MM.1S (cell line): ENCODE results near the gene UROS.

Experiments used
- EZH2phosphoT487 ChIP-seq: fragments of 300-600 bp; sonication (generic); IDR thresholded peaks from 2 replicates; pipeline ENCODE4 v1.6.1; 2018; ENCODE audit warnings: antibody characterized with exemption, low read length
- TF ChIP-seq, protein P1 (sequence below): fragments of 300-600 bp; sonication (generic); IDR thresholded peaks from 2 replicates; pipeline ENCODE4 v1.5.1; 2016; ENCODE audit warnings: antibody characterized with exemption, low read length, mixed read lengths

DNA sequence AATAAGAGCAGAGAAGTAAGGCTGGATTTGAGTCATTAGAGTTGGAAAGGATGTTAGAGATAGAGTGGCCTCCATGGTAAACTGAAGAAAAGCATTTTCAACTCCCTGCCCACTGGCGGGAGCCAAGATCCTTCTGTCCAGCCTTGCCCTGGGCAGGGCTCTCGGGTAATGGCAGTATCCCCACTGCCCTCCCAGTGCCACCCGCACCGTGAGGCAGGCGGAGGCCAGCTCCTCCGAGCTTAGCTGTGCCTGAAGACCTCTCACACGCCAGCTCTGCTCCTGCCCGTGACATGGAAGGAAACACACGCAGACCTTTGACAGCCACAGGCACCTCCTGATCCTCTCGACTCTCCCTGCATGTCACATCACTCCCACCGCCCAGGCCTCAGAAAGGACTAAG is 22.6 kb upstream of the UROS start:
- TF ChIP-seq, protein P1, sequence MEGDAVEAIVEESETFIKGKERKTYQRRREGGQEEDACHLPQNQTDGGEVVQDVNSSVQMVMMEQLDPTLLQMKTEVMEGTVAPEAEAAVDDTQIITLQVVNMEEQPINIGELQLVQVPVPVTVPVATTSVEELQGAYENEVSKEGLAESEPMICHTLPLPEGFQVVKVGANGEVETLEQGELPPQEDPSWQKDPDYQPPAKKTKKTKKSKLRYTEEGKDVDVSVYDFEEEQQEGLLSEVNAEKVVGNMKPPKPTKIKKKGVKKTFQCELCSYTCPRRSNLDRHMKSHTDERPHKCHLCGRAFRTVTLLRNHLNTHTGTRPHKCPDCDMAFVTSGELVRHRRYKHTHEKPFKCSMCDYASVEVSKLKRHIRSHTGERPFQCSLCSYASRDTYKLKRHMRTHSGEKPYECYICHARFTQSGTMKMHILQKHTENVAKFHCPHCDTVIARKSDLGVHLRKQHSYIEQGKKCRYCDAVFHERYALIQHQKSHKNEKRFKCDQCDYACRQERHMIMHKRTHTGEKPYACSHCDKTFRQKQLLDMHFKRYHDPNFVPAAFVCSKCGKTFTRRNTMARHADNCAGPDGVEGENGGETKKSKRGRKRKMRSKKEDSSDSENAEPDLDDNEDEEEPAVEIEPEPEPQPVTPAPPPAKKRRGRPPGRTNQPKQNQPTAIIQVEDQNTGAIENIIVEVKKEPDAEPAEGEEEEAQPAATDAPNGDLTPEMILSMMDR = no peak
- no peak for TF ChIP-seq EZH2phosphoT487
